ENCODE data around the gene TBX15. TPM values are rescaled to one million over a fixed set of nuclear protein-coding genes. Genes with fewer than 3 reads are reported as not detected.

Gene TBX15
- total RNA-seq, 1 experiment from 2014 or later = 0.09 TPM

DNA sequence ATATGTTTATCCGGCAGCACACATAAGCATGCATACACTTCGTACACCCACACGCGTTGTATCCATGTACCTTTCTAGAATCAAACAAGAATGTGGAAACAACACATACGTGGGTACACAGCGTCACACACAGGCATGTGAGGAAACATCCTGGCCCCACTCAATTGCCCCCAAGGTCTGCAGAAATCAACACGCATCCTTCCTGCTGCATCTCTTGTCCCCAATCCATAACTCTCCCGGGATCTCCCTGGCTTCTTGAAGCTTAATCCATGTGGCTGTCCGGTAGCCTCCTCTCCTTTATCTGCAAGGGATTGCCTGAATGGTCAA, 5.5 kb upstream of the TBX15 start:
- intact Hi-C loops (cut with micrococcal nuclease) = no loop called here
- DNase-seq (ENCODE audit: unreplicated experiment) = no peak

GRCh38 chr1:118992868-118993699, 4.9 kb upstream of the TBX15 start:
- POLR2A ChIA-PET = no interaction called here
- no peaks in the 10 kb centered on the region for H3K9me3 Mint-ChIP-seq (ENCODE audit: unreplicated experiment)
- intact Hi-C loops (cut with micrococcal nuclease) = no loop called here
- TF ChIP-seq CTCF (IDR thresholded peaks at IDR 0.05; ENCODE audit: unreplicated experiment) = no peak
- no peak overlapping the region for H3K27ac Mint-ChIP-seq (ENCODE audit: low read depth, unreplicated experiment)
- DNase-seq (ENCODE audit: unreplicated experiment) = no peak
- no peaks in the 10 kb centered on the region for H3K27me3 Mint-ChIP-seq (ENCODE audit: insufficient read depth, unreplicated experiment)
- BruUV-seq (replicated peaks) = no TSS peak
- H3K4me3 Mint-ChIP-seq (ENCODE audit: unreplicated experiment) = no peak overlapping the region
- CTCF ChIA-PET = interaction anchor here (0.6 to 0.8 kb wide), 3 partner anchors 37 to 80 kb away, joined by 3 to 4 read pairs (median 3); no protein-coding TSS in a partner anchor
- H3K36me3 Mint-ChIP-seq (ENCODE audit: insufficient read depth, unreplicated experiment) = no peaks in the 10 kb centered on the region
- no peaks in the 10 kb centered on the region for H3K4me1 Mint-ChIP-seq (ENCODE audit: insufficient read depth, unreplicated experiment)

More for the DNA sequence above, 5.5 kb upstream of the TBX15 start:
- Mint-ChIP-seq H3K4me3 (ENCODE audit: unreplicated experiment) (no peak overlapping the region), H3K27ac (ENCODE audit: low read depth, unreplicated experiment) (no peak overlapping the region), H3K4me1 (ENCODE audit: insufficient read depth, unreplicated experiment) (no peaks in the 10 kb centered on the region), H3K36me3 (ENCODE audit: insufficient read depth, unreplicated experiment) (no peaks in the 10 kb centered on the region), H3K27me3 (ENCODE audit: insufficient read depth, unreplicated experiment) (no peaks in the 10 kb centered on the region), H3K9me3 (ENCODE audit: unreplicated experiment) (no peaks in the 10 kb centered on the region)
- no TSS peak for BruUV-seq (replicated peaks)
- ChIA-PET POLR2A (interaction anchor here (0.5 kb wide), 1 partner anchor 631 kb away, joined by 3 read pairs; no protein-coding TSS in a partner anchor), CTCF (interaction anchor here (0.6 to 0.7 kb wide), 2 partner anchors 36 to 42 kb away, joined by 3 to 4 read pairs; no protein-coding TSS in a partner anchor)
- TF ChIP-seq CTCF (IDR thresholded peaks at IDR 0.05; ENCODE audit: unreplicated experiment) = no peak

DNA sequence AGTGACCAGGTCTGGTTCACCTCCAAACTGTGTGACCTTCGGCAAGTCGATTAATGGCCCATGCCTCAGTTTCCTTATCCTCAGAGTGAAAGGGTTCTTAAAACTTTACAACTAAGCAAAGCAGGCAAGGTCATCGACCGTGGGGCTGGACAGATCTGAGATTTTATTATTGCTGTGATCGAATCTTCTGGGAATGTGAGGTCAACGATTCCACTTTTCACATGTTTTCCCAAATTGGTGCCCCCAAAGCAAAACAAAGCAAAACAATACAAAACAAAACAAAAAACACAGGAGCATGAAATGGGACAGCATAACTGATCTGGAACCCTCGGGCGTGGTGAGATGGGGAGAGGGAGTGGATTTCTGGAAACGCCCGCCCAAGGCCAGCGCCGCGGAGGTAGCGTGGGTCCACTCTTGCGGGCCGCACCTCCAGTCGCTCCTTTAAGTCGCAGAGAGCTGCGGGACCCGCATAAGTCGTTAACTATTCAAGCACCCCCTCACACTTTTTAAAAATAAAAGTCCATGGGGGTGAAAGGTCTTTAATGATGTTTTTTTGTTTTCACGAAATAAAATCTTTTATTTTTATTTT, 4.2 kb upstream of the TBX15 start:
- no peak for DNase-seq (ENCODE audit: unreplicated experiment)
- Mint-ChIP-seq H3K4me3 (ENCODE audit: unreplicated experiment) (no peak overlapping the region), H3K36me3 (ENCODE audit: insufficient read depth, unreplicated experiment) (no peaks in the 10 kb centered on the region), H3K27me3 (ENCODE audit: insufficient read depth, unreplicated experiment) (no peaks in the 10 kb centered on the region), H3K27ac (ENCODE audit: low read depth, unreplicated experiment) (no peak overlapping the region), H3K4me1 (ENCODE audit: insufficient read depth, unreplicated experiment) (no peaks in the 10 kb centered on the region), H3K9me3 (ENCODE audit: unreplicated experiment) (no peaks in the 10 kb centered on the region)
- no TSS peak for BruUV-seq (replicated peaks)
- intact Hi-C loops (cut with micrococcal nuclease) = no loop called here
- no peak for TF ChIP-seq CTCF (IDR thresholded peaks at IDR 0.05; ENCODE audit: unreplicated experiment)
- CTCF ChIA-PET = no interaction called here
- POLR2A ChIA-PET = no interaction called here

GRCh38 chr1:118991448-118991847, 3.3 kb upstream of the TBX15 start:
- TF ChIP-seq CTCF (IDR thresholded peaks at IDR 0.05; ENCODE audit: unreplicated experiment) = no peak
- no peak for DNase-seq (ENCODE audit: unreplicated experiment)
- no peaks in the 10 kb centered on the region for H3K4me1 Mint-ChIP-seq (ENCODE audit: insufficient read depth, unreplicated experiment)
- no peak overlapping the region for H3K4me3 Mint-ChIP-seq (ENCODE audit: unreplicated experiment)
- no peaks in the 10 kb centered on the region for H3K27me3 Mint-ChIP-seq (ENCODE audit: insufficient read depth, unreplicated experiment)
- H3K9me3 Mint-ChIP-seq (ENCODE audit: unreplicated experiment) = no peaks in the 10 kb centered on the region
- CTCF ChIA-PET = no interaction called here
- peaks cover 5% of the 10 kb centered on the region for H3K36me3 Mint-ChIP-seq (ENCODE audit: insufficient read depth, unreplicated experiment)
- POLR2A ChIA-PET = no interaction called here
- H3K27ac Mint-ChIP-seq (ENCODE audit: low read depth, unreplicated experiment) = no peak overlapping the region
- intact Hi-C loops (cut with micrococcal nuclease) = no loop called here
- no TSS peak for BruUV-seq (replicated peaks)
